Right lobe of liver (tissue), 4 donors: Measurements from ENCODE around the gene TDRKH.

ENCODE experiments used
- CTCF ChIP-seq, 4 donors: fragments of 200-600 bp in 3 of 4; fragments of 450-650 bp in 1 of 4; IDR thresholded peaks; one replicate each; pipeline versions ENCODE4 v1.5.1 to v1.8.0; 2016 to 2022; ENCODE audit warnings: antibody characterized with exemption in 4 of 4, mild to moderate bottlenecking in 2 of 4
- POLR2A ChIP-seq: fragments of 450-650 bp; IDR thresholded peaks from one replicate; pipeline ENCODE4 v1.6.1; 2017; ENCODE audit warnings: antibody characterized with exemption, mild to moderate bottlenecking
- donor health status: DM: no; HTN: no; CAD: no.
- donor health status: DM: no; HTN: no; CAD: no.
- donor health status: DM: no; HTN: yes; CAD: no.

- no peak for TF ChIP-seq POLR2A
- no peak for TF ChIP-seq CTCF (IDR thresholded peaks at IDR 0.05)
Observed at GRCh38 chr1:151775894-151776664, 14.2 kb downstream of the TDRKH start.
